OCI-LY7 (cell line): ENCODE data around the gene RAPGEF4. TPM values are rescaled to one million over a fixed set of nuclear protein-coding genes. Genes with fewer than 3 reads are reported as not detected.

Source experiments
- BruUV-seq: library from RNA; stranded (reverse); fragments of 400-500 nt; replicated peaks from 2 replicates; lab custom pipeline; 2021; lab: Mats Ljungman, UMichigan
- CTCF ChIA-PET: fragments of 300-600 bp; sonication (Branson Sonifier 250); formaldehyde crosslinking; loops from one replicate; lab custom pipeline; 2022; ENCODE audit warnings: antibody characterized with exemption; ENCODE audit not compliant: unreplicated experiment; lab: Charles Lee
- POLR2A ChIA-PET: fragments of 300-600 bp; sonication (Branson Sonifier 250); formaldehyde crosslinking; loops from one replicate; lab custom pipeline; 2022; ENCODE audit warnings: antibody characterized with exemption; lab: Charles Lee
- DNase-seq: peaks from one replicate; pipeline ENCODE4 v3.0.0-alpha.2; 2015; ENCODE audit warnings: low spot score
- H2AFZ ChIP-seq: fragments of 200-600 bp; sonication (generic), shearing (Covaris generic); 2 replicates; pipeline ENCODE4 v1.6.1; 2014; ENCODE audit warnings: mild to moderate bottlenecking, antibody characterized with exemption, low read length, moderate library complexity
- H3K27ac ChIP-seq: fragments of 200-600 bp; sonication (generic); 2 replicates; pipeline ENCODE4 v1.5.1; 2014; ENCODE audit warnings: mixed run types, low read depth, mild to moderate bottlenecking, moderate library complexity, low read length, inconsistent platforms; ENCODE audit not compliant: poor library complexity, severe bottlenecking
- H3K36me3 ChIP-seq: fragments of 200-600 bp; sonication (generic); 2 replicates; pipeline ENCODE4 v1.6.1; 2014; ENCODE audit warnings: mild to moderate bottlenecking, antibody characterized with exemption, low read length, moderate library complexity, mixed read lengths; ENCODE audit not compliant: insufficient read depth
- H3K4me1 ChIP-seq: fragments of 200-600 bp; sonication (generic); 2 replicates; pipeline ENCODE4 v1.5.1; 2014; ENCODE audit warnings: mild to moderate bottlenecking, low read length; ENCODE audit not compliant: insufficient read depth, poor library complexity, severe bottlenecking
- H3K4me2 ChIP-seq: fragments of 200-600 bp; sonication (generic); 2 replicates; pipeline ENCODE4 v1.6.1; 2014; ENCODE audit warnings: mild to moderate bottlenecking, low read length
- H3K4me3 ChIP-seq: fragments of 200-600 bp; sonication (generic); 2 replicates; pipeline ENCODE4 v1.5.1; 2014; ENCODE audit warnings: mild to moderate bottlenecking, low read depth, low read length; ENCODE audit not compliant: poor library complexity, severe bottlenecking
- H3K79me2 ChIP-seq: fragments of 200-600 bp; sonication (generic); 2 replicates; pipeline ENCODE4 v1.6.1; 2016; ENCODE audit warnings: low read depth, mild to moderate bottlenecking, low read length, moderate library complexity, mixed read lengths; ENCODE audit not compliant: insufficient read depth
- H3K9me2 ChIP-seq: fragments of 200-600 bp; sonication (generic); 2 replicates; pipeline ENCODE4 v1.6.1; 2016; ENCODE audit warnings: mild to moderate bottlenecking, low read length, mixed read lengths; ENCODE audit not compliant: insufficient read depth
- H3K9me3 ChIP-seq: fragments of 200-600 bp; sonication (generic); 2 replicates; pipeline ENCODE4 v1.6.1; 2014; ENCODE audit warnings: mild to moderate bottlenecking, mixed run types, low read length, mixed read lengths
- H4K20me1 ChIP-seq: fragments of 200-600 bp; sonication (generic); 2 replicates; pipeline ENCODE4 v1.6.1; 2014; ENCODE audit warnings: mild to moderate bottlenecking, antibody characterized with exemption, low read length, moderate library complexity, mixed read lengths; ENCODE audit not compliant: insufficient read depth
- CTCF ChIP-seq: fragments of 200-600 bp; sonication (generic); conservative IDR thresholded peaks from 2 replicates; pipeline ENCODE4 v1.5.1; 2014; ENCODE audit warnings: mild to moderate bottlenecking, antibody characterized with exemption, low read length, moderate library complexity, mixed read lengths
- EZH2phosphoT487 ChIP-seq: fragments of 200-600 bp; sonication (generic); IDR thresholded peaks from 2 replicates; pipeline ENCODE4 v1.6.1; 2018; ENCODE audit warnings: low read depth, borderline replicate concordance, mild to moderate bottlenecking, mixed run types, antibody characterized with exemption, low read length, moderate library complexity, mixed read lengths
- intact Hi-C: fragments of 100-400 bp; cut with micrococcal nuclease; formaldehyde crosslinking; loops from one replicate; pipeline ENCODE4 v1.10.0; 2022; ENCODE audit not compliant: unreplicated experiment
- total RNA-seq, 2 experiments: library from RNA; depleted of rRNA in 1 of 2; stranded (reverse); fragments of >200 nt in 1 of 2; shearing (Covaris generic) in 1 of 2; gene quantifications; 2 replicates each; pipeline ENCODE4 v1.2.3, GENCODE V29; 2014 to 2022

RAPGEF4 gene
- total RNA-seq, 2 experiments from 2014 or later: 0.22 to 0.55 TPM

DNA sequence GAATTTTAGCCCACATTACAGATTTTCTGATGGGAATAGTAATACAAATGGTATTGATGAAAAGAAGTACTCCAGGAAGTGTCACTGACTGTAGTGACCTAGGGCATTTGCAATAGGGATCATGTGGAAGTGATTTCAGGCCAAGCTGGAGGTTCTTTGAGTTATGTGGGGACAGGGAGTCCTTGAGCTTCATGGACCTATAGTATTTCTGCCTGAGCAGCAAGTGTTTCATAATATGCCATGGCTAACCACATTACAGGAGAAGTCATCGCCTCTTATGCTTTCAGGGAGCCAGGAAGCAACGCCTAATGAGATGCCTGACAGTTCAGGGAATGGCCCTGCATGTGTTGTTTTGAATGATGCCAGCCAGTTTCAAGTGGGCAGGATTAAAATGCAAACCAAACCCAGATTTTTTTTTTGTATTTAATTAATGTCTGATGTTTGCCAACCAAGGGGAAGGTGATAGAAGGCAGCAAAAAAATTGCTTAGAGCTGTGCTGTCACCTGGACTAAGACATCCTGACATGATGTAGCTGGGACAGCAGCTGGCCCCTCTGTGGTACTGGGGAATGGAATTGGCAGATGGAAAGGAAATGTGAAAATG, 109.5 kb downstream of the RAPGEF4 start:
- ChIA-PET POLR2A (no interaction called here), CTCF (no interaction called here)
- intact Hi-C loops: no loop called here
- no peak for DNase-seq
- no peaks in the 10 kb centered on the region for H4K20me1 ChIP-seq
- TF ChIP-seq EZH2phosphoT487 (no peak), CTCF (no peak)
- H3K79me2 ChIP-seq: no peaks in the 10 kb centered on the region
- H2AFZ ChIP-seq: no peak overlapping the region
- no peaks in the 10 kb centered on the region for H3K36me3 ChIP-seq
- no peaks in the 10 kb centered on the region for H3K9me2 ChIP-seq
- no peak overlapping the region for H3K27ac ChIP-seq
- H3K4me2 ChIP-seq: no peak overlapping the region
- BruUV-seq: no TSS peak
- H3K4me3 ChIP-seq: no peak overlapping the region
- H3K9me3 ChIP-seq: no peaks in the 10 kb centered on the region
- H3K4me1 ChIP-seq: no peaks in the 10 kb centered on the region

- no peaks in the 10 kb centered on the region for H4K20me1 ChIP-seq
- BruUV-seq: no TSS peak
- H3K9me2 ChIP-seq: no peaks in the 10 kb centered on the region
- intact Hi-C loops: no loop called here
- H2AFZ ChIP-seq: no peak overlapping the region
- TF ChIP-seq CTCF: no peak
- TF ChIP-seq EZH2phosphoT487: no peak
- ChIA-PET CTCF (no interaction called here), POLR2A (no interaction called here)
- no peaks in the 10 kb centered on the region for H3K79me2 ChIP-seq
- H3K4me2 ChIP-seq: no peak overlapping the region
- no peaks in the 10 kb centered on the region for H3K9me3 ChIP-seq
- DNase-seq: no peak
- H3K36me3 ChIP-seq: no peaks in the 10 kb centered on the region
- H3K4me3 ChIP-seq: no peak overlapping the region
- no peak overlapping the region for H3K27ac ChIP-seq
- H3K4me1 ChIP-seq: no peaks in the 10 kb centered on the region
Observed at GRCh38 chr2:172846551-172846950, 110.9 kb downstream of the RAPGEF4 start.

DNA sequence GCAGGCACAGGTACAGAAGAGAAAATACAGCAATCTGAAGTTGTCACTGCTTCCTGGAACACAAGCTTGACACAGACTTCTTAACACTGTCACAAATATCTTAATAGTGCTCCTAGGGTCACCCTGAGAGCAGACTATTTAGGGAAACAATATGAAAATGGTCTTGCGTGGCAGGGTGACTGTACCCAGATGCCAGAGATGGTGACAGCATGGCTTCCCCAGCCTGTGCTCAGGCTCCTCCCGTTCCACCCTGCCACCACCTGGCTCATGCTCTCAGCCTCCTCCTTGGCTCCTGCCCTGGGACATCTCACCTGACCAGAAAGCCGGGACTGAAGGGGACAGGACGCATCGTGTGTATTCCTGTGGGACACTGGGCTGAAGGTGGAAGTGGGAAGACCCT, 111.5 kb downstream of the RAPGEF4 start:
- DNase-seq: no peak
- CTCF ChIA-PET: no interaction called here
- POLR2A ChIA-PET: no interaction called here
- H3K9me3 ChIP-seq: no peaks in the 10 kb centered on the region
- no peak overlapping the region for H3K27ac ChIP-seq
- no peaks in the 10 kb centered on the region for H4K20me1 ChIP-seq
- H2AFZ ChIP-seq: no peak overlapping the region
- H3K36me3 ChIP-seq: no peaks in the 10 kb centered on the region
- H3K4me2 ChIP-seq: no peak overlapping the region
- no peak overlapping the region for H3K4me3 ChIP-seq
- no peaks in the 10 kb centered on the region for H3K79me2 ChIP-seq
- H3K9me2 ChIP-seq: no peaks in the 10 kb centered on the region
- H3K4me1 ChIP-seq: no peaks in the 10 kb centered on the region
- TF ChIP-seq CTCF (no peak), EZH2phosphoT487 (no peak)
- BruUV-seq: no TSS peak
- intact Hi-C loops: no loop called here
